GM12891 (cell line): ENCODE measurements around the gene GNA14.

Experiments
- DNase-seq: peaks from one replicate; pipeline ENCODE4 v3.0.0; 2011; ENCODE audit warnings: low spot score; ENCODE audit not compliant: insufficient read length
- FAIRE-seq: peaks from 2 replicates; lab custom pipeline; 2011; peaks lifted over from hg19 to GRCh38; lab: Jason Lieb, UNC
- PAX5 ChIP-seq: IDR thresholded peaks from 2 replicates; pipeline ENCODE4 v1.6.1; 2011; ENCODE audit warnings: low read length, moderate library complexity, mild to moderate bottlenecking; ENCODE audit not compliant: insufficient read depth, severe bottlenecking
- POLR2A ChIP-seq: IDR thresholded peaks from 2 replicates; pipeline ENCODE4 v1.6.1; 2011; ENCODE audit warnings: low read depth, low read length, control low read depth
- POLR2AphosphoS5 ChIP-seq: IDR thresholded peaks from 2 replicates; pipeline ENCODE4 v1.6.1; 2011; ENCODE audit warnings: low read depth, low read length, control low read depth
- POU2F2 ChIP-seq: IDR thresholded peaks from 2 replicates; pipeline ENCODE4 v1.6.1; 2011; ENCODE audit warnings: low read depth, mild to moderate bottlenecking, control low read depth, low read length, moderate library complexity
- SPI1 ChIP-seq: IDR thresholded peaks from 2 replicates; pipeline ENCODE4 v1.6.1; 2011; ENCODE audit warnings: low read depth, low read length, control low read depth
- TAF1 ChIP-seq: IDR thresholded peaks from 2 replicates; pipeline ENCODE4 v1.6.1; 2011; ENCODE audit warnings: low read depth, low read length, control low read depth

The GNA14 gene

DNA sequence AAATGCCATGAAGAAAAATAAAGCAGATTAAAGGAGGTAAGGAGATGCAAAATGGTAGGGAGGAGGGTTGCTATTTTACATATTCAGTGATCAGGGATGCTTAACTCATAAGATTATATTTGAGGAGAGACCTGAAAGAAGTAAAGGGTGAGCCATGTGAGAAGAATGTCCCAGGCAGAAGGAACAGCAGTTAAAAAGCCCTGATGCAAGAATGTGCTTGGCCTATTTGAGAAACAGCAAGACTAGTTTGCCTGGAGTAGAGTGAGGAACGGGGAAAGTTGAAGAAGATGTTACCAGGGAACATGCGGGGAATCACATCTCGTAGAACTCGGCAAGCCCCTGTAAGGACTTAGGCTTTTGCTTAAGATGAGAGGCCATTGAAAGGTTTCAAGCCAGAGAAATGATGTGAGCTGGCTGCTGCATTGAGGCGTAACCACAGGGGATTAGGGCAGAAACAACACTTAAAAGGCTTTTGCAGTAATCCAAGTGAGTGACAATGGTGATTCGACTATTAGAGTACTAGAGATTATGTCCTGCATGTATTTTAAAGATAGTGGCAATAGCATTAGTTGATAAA, 272.1 kb downstream of the GNA14 start:
- no peak for TF ChIP-seq POLR2A
- no peak for DNase-seq
- FAIRE-seq = no peak

- no peak for TF ChIP-seq POLR2A
- TF ChIP-seq PAX5 = no peak
- TF ChIP-seq TAF1 = no peak
- no peak for TF ChIP-seq SPI1
- TF ChIP-seq POU2F2 = no peak
- TF ChIP-seq POLR2AphosphoS5 = no peak
- no peak for DNase-seq
- no peak for FAIRE-seq
Observed at GRCh38 chr9:77374266-77374665, 273.9 kb downstream of the GNA14 start.
